Erythroblast (primary cell): ENCODE results near the gene HCN4.

ENCODE experiments used
- GATA1 ChIP-seq: IDR thresholded peaks from 2 replicates; pipeline ENCODE4 v1.6.1; 2011; ENCODE audit warnings: low read depth, mild to moderate bottlenecking, control low read depth, low read length, moderate library complexity
- POLR2A ChIP-seq: IDR thresholded peaks from 2 replicates; pipeline ENCODE4 v1.6.1; 2011; ENCODE audit warnings: mild to moderate bottlenecking, low read length

- no peak for TF ChIP-seq POLR2A
- no peak for TF ChIP-seq GATA1
Observed at GRCh38 chr15:73391128-73391872, 22.5 kb upstream of the HCN4 start.
